CD14-positive monocyte (primary cell): ENCODE results near the gene ZFPM1. TPM values are rescaled to one million over a fixed set of nuclear protein-coding genes. Genes with fewer than 3 reads are reported as not detected.

Source experiments
- DNase-seq, 3 donors: peaks; one replicate each; pipeline ENCODE4 v3.0.0-alpha.2; 2011 to 2022
- H2AFZ ChIP-seq: 2 replicates; pipeline ENCODE4 v1.6.0; 2012; ENCODE audit warnings: mild to moderate bottlenecking, low read depth, low read length, inconsistent platforms; ENCODE audit not compliant: insufficient read depth, poor library complexity, severe bottlenecking
- H3K27ac ChIP-seq, 2 donors: 1 replicate in 1 of 2; 2 replicates in 1 of 2; pipeline ENCODE4 v1.5.1; 2012 to 2013; ENCODE audit warnings: low read length in 2 of 2, control low read depth in 1 of 2, inconsistent platforms in 1 of 2, low read depth in 1 of 2, mild to moderate bottlenecking in 1 of 2
- H3K27me3 ChIP-seq, 2 donors: one replicate each; pipeline versions ENCODE4 v1.6.0 to v1.6.1; 2011 to 2013; ENCODE audit warnings: low read length in 2 of 2; ENCODE audit not compliant: control insufficient read depth in 2 of 2, insufficient read depth in 2 of 2
- H3K36me3 ChIP-seq, 2 donors: replicated peaks in 1 of 2; 1 replicate in 1 of 2; 2 replicates in 1 of 2; pipeline versions ENCODE4 v1.5.1 to v1.6.1; 2012 to 2013; ENCODE audit warnings: low read length in 2 of 2, control low read depth in 1 of 2, inconsistent platforms in 1 of 2, mild to moderate bottlenecking in 1 of 2; ENCODE audit not compliant: insufficient read depth in 2 of 2, control insufficient read depth in 1 of 2
- H3K4me1 ChIP-seq, 2 donors: 1 replicate in 1 of 2; 2 replicates in 1 of 2; pipeline versions ENCODE4 v1.5.1 to v1.6.1; 2012 to 2013; ENCODE audit warnings: low read length in 2 of 2, control low read depth in 1 of 2, inconsistent platforms in 1 of 2, mild to moderate bottlenecking in 1 of 2, moderate library complexity in 1 of 2; ENCODE audit not compliant: insufficient read depth in 2 of 2, control insufficient read depth in 1 of 2
- H3K4me2 ChIP-seq: replicated peaks from 2 replicates; pipeline ENCODE3; 2012; ENCODE audit warnings: low read length, moderate library complexity, mild to moderate bottlenecking; ENCODE audit not compliant: poor library complexity, severe bottlenecking; ENCODE audit errors: extremely low read depth
- H3K4me3 ChIP-seq, 3 experiments: fragments of 200-600 bp in 1 of 3; sonication (generic) in 1 of 3; replicated peaks in 1 of 3; 1 replicate in 2 of 3; 2 replicates in 1 of 3; pipeline ENCODE4 v1.5.1; 2011 to 2013; ENCODE audit warnings: low read length in 3 of 3, mild to moderate bottlenecking in 3 of 3, control low read depth in 2 of 3, low read depth in 2 of 3, inconsistent platforms in 1 of 3, moderate library complexity in 1 of 3
- H3K79me2 ChIP-seq: 2 replicates; pipeline ENCODE4 v1.6.0; 2012; ENCODE audit warnings: mild to moderate bottlenecking, control low read depth, inconsistent platforms, low read length, moderate library complexity; ENCODE audit not compliant: insufficient read depth
- H3K9ac ChIP-seq: 2 replicates; pipeline ENCODE4 v1.6.0; 2017; ENCODE audit warnings: low read length, mild to moderate bottlenecking; ENCODE audit not compliant: insufficient read depth, poor library complexity, severe bottlenecking
- H3K9me3 ChIP-seq, 2 donors: replicated peaks in 1 of 2; 1 replicate in 1 of 2; 2 replicates in 1 of 2; pipeline versions ENCODE4 v1.5.1 to v1.6.1; 2012 to 2013; ENCODE audit warnings: low read length in 2 of 2, control low read depth in 1 of 2; ENCODE audit not compliant: control insufficient read depth in 1 of 2, insufficient read depth in 1 of 2
- H4K20me1 ChIP-seq: 2 replicates; pipeline ENCODE4 v1.6.0; 2012; ENCODE audit warnings: mild to moderate bottlenecking, low read length, control low read depth, moderate library complexity; ENCODE audit not compliant: insufficient read depth
- H3K27ac Mint-ChIP-seq, 7 donors: one replicate each; pipeline ENCODE4 v1.8.0; 2020; ENCODE audit warnings: mild to moderate bottlenecking in 7 of 7, mixed read lengths in 7 of 7, moderate library complexity in 6 of 7, inconsistent platforms in 2 of 7
- H3K27me3 Mint-ChIP-seq, 3 donors: one replicate each; pipeline ENCODE4 v1.8.0; 2021 to 2022; ENCODE audit warnings: low read depth in 3 of 3, mild to moderate bottlenecking in 3 of 3, mixed read lengths in 3 of 3, moderate library complexity in 3 of 3, inconsistent platforms in 1 of 3
- H3K36me3 Mint-ChIP-seq, 2 donors: one replicate each; pipeline ENCODE4 v1.8.0; 2020; ENCODE audit warnings: mixed read lengths in 2 of 2, inconsistent platforms in 1 of 2, mild to moderate bottlenecking in 1 of 2
- H3K4me1 Mint-ChIP-seq: one replicate; pipeline ENCODE4 v1.8.0; 2020; ENCODE audit warnings: mild to moderate bottlenecking, mixed read lengths
- H3K4me3 Mint-ChIP-seq, 2 donors: one replicate each; pipeline ENCODE4 v1.8.0; 2020; ENCODE audit warnings: mild to moderate bottlenecking in 2 of 2, mixed read lengths in 2 of 2, moderate library complexity in 1 of 2
- H3K9me3 Mint-ChIP-seq, 7 donors: one replicate each; pipeline ENCODE4 v1.8.0; 2020 to 2022; ENCODE audit warnings: mixed read lengths in 7 of 7, mild to moderate bottlenecking in 6 of 7, moderate library complexity in 6 of 7, inconsistent platforms in 2 of 7
- WGBS: methylation state at CpG from one replicate; pipeline ENCODE4 v1.1.5; 2013; ENCODE audit warnings: missing lambda C conversion rate; ENCODE audit not compliant: insufficient coverage; 5-methylcytosine and 5-hydroxymethylcytosine counted together
- intact Hi-C, 2 donors: fragments of 100-400 bp; cut with micrococcal nuclease; formaldehyde crosslinking; loops; one replicate each; pipeline versions ENCODE4 v1.15.0 to v1.15.1; 2023
- polyA plus RNA-seq, 3 donors: library from polyadenylated mRNA; depleted of rRNA in 1 of 3; unstranded in 2 of 3; stranded (reverse) in 1 of 3; fragments of 300-500 nt in 2 of 3; fragments of >200 nt in 1 of 3; fragmentation: Illumina TruSeq in 2 of 3; gene quantifications; 1 replicate in 2 of 3; 2 replicates in 1 of 3; pipeline ENCODE4 v1.2.3, GENCODE V29; 2012 to 2021
- TF ChIP-seq, protein P1 (sequence below): fragments of 200-600 bp; IDR thresholded peaks from one replicate; pipeline ENCODE4 v1.8.0; 2022; ENCODE audit warnings: antibody characterized with exemption, mild to moderate bottlenecking

ZFPM1 gene
- polyA plus RNA-seq, 3 donors: 0.04 to 0.19 (median 0.12) TPM

DNA sequence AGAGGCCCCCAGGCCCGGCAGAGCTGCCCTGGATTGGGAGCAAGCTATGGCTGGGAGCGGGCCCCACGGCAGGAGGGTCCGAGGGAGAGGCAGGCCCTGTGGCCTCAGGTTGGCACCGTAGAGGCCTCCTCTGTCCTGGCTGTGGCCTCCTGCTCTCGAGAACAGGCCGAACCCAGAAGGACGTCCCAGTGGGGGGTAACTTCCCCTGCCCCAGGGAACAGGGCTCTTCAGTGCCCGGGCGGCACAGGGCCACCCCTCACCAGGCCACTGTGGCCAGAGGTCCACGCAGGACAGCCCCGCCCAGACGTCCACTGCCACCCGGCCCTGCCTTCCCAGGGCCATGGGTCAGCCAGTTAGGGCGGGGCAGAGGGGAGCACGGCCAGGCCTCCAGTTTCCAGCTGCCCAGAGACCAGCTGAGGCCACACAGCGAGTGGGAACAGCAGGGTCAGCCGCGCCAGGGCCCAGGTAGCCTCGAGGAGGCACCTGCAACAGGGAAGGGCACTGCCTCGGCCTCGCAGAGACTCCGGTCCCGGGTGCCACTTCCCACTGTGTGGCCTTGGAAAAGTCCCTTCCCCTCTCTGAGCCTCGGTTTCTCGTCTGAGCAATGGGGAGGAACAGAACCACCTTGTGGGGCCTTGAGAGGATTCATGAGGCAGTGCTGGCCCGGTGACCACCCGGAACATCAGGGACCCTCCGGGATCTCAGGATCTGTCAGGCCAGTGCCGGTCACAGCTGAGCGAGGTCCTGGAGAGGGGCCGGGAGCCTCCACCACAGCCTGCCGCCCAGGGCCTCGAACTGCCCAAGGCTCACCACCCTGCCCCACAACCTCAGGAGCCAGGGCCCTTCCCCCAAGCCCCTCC, 38.3 kb upstream of the ZFPM1 start:
- intact Hi-C loops: loop anchor here in 1 of 2 donors (5.0 kb wide), 1 partner anchor 583 kb away; no protein-coding TSS in a partner anchor
- Mint-ChIP-seq H3K27me3 (peaks cover 0 to 3% (median 3%) of the 10 kb centered on the region in 3 donors), H3K4me3 (no peak overlapping the region), H3K9me3 (no peaks in the 10 kb centered on the region), H3K27ac (no peak overlapping the region), H3K4me1 (peaks cover 3% of the 10 kb centered on the region), H3K36me3 (no peaks in the 10 kb centered on the region)
- Histone ChIP-seq H3K4me1 (no peaks in the 10 kb centered on the region), H3K4me2 (no peak overlapping the region), H3K27me3 (no peaks in the 10 kb centered on the region), H3K9me3 (no peaks in the 10 kb centered on the region), H3K36me3 (no peaks in the 10 kb centered on the region), H3K4me3 (no peak overlapping the region), H2AFZ (no peak overlapping the region), H3K79me2 (no peaks in the 10 kb centered on the region), H3K9ac (no peak overlapping the region), H3K27ac (no peak overlapping the region), H4K20me1 (no peaks in the 10 kb centered on the region)
- DNase-seq: no peak
- 96% methylated on average over 29 of the region's 34 CpGs for WGBS
- TF ChIP-seq, protein P1, sequence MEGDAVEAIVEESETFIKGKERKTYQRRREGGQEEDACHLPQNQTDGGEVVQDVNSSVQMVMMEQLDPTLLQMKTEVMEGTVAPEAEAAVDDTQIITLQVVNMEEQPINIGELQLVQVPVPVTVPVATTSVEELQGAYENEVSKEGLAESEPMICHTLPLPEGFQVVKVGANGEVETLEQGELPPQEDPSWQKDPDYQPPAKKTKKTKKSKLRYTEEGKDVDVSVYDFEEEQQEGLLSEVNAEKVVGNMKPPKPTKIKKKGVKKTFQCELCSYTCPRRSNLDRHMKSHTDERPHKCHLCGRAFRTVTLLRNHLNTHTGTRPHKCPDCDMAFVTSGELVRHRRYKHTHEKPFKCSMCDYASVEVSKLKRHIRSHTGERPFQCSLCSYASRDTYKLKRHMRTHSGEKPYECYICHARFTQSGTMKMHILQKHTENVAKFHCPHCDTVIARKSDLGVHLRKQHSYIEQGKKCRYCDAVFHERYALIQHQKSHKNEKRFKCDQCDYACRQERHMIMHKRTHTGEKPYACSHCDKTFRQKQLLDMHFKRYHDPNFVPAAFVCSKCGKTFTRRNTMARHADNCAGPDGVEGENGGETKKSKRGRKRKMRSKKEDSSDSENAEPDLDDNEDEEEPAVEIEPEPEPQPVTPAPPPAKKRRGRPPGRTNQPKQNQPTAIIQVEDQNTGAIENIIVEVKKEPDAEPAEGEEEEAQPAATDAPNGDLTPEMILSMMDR: no peak

DNA sequence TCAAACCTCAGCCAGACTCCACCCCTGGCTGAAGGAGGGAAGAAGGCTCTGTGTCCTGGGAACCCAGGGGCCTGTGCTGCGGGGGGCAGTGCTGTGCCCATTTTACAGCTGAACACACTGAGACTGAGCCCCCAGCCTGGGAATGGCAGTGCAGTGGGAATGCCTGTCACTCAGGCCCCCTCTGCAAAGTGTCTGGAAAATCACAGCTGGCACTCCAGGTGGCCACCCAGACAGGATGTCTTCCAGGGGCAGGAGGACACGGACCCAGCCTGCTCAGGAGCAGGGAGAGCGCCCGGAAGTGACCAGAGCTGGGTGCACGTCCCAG, 37.7 kb upstream of the ZFPM1 start:
- TF ChIP-seq, protein P1: no peak
- Histone ChIP-seq H3K27ac (no peak overlapping the region), H2AFZ (no peak overlapping the region), H3K9me3 (no peaks in the 10 kb centered on the region), H3K36me3 (no peaks in the 10 kb centered on the region), H3K27me3 (no peaks in the 10 kb centered on the region), H3K4me1 (no peaks in the 10 kb centered on the region), H3K4me2 (no peak overlapping the region), H4K20me1 (no peaks in the 10 kb centered on the region), H3K4me3 (no peak overlapping the region), H3K9ac (no peak overlapping the region), H3K79me2 (no peaks in the 10 kb centered on the region)
- peaks cover 0 to 4% (median 3%) of the 10 kb centered on the region in 3 donors for H3K27me3 Mint-ChIP-seq
- WGBS: 96% methylated on average over 5 of the region's 5 CpGs
- H3K9me3 Mint-ChIP-seq: no peaks in the 10 kb centered on the region
- H3K4me1 Mint-ChIP-seq: no peaks in the 10 kb centered on the region
- no peak overlapping the region for H3K4me3 Mint-ChIP-seq
- no peak for DNase-seq
- no peak overlapping the region for H3K27ac Mint-ChIP-seq
- intact Hi-C loops: loop anchor here in 1 of 2 donors (5.0 kb wide), 1 partner anchor 582 kb away; no protein-coding TSS in a partner anchor
- no peaks in the 10 kb centered on the region for H3K36me3 Mint-ChIP-seq
